CD4-positive, alpha-beta T cell treated with Interferon alpha-2 for 1 hour (primary cell): ENCODE measurements around the gene TEX48.
A peak's percentile ranks its signal among the peaks of the same experiment; 100 is the strongest.

Source experiments
- DNase-seq, 2 donors: peaks; one replicate each; pipeline ENCODE4 v3.0.0-alpha.2; 2020 to 2022

TEX48 gene

GRCh38 chr9:114681594-114682332, at the start of gene TEX48:
TEX48 (minus strand) TSS chr9:114682192; CDS start chr9:114671723, 10,469 bp downstream.
- peak; percentile 77 to 85 for DNase-seq

DNA sequence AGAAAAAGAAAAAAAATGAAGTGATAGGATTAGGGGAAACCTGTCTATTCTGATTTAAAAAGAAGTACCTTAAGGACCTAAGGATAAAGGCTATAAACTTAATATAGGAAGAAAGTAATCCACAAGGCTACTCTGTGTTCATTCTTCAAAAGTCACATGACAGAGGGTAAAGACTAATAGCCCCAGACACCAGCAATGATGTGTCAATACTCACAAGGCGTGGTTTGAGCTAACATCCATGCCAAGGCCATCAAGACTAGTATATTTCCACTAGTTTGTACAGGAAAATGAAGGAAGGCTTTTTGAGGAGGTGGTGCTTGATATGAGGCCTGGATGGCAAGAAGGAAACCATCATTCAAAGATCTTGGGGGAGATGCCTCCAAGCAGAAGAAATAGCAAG, 49.7 kb upstream of the TEX48 start:
- no peak for DNase-seq

DNA sequence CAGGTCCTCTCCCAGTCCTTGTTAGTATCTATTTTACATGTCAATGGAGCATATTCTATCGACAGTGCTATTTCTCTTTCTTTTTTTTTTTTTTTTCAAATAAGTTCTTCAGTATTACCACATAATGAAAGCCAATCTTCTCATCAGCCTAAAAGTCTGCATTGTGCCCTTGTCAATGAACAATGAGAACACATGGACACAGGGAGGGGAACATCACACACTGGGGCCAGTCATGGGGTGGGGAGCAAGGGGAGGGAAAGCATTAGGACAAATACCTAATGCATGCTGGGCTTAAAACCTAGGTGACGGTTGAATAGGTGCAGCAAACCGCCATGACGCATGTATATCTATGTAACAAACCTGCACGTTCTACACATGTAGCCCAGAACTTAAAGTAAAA, 47.7 kb upstream of the TEX48 start:
- DNase-seq = no peak

GRCh38 chr9:114725930-114726329, 43.9 kb upstream of the TEX48 start:
- DNase-seq = no peak

- no peak for DNase-seq
These were observed 42.8 kb upstream of the TEX48 start for GRCh38 chr9:114724744-114725143.

- no peak for DNase-seq
These were observed 41.9 kb upstream of the TEX48 start for GRCh38 chr9:114723931-114724330.

DNA sequence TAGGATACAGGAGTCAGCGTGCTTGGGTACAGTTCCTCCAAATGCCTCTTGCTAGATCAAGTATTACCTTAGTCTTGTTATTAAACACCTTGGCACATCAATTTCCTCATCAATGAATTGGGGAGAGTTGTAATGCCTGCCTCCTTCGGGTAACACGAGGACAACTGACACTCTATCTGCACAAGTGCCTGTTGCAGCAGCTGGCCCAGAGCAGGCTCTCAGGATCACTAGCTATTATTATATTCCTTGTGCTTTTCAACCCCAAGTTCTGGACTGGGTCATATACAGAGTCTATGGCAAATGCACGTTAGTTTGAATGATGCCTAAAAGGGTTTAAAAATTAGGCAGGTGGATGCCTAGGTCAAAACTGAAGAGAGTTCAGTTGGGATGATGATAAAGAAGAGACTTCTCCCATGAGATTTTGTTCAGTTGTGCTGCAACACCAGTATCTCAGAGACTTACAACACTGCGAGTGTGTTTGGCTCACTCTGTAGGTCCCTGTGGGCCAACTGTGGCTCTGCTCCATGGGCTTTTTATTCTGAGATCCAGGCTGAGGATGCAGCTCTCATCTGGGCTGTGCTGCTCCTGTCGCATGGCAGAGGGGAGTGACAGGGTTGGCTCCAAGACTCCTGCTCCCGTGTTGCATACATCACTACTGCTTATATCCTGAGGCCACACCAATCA, 41.1 kb upstream of the TEX48 start:
- DNase-seq = no peak

DNA sequence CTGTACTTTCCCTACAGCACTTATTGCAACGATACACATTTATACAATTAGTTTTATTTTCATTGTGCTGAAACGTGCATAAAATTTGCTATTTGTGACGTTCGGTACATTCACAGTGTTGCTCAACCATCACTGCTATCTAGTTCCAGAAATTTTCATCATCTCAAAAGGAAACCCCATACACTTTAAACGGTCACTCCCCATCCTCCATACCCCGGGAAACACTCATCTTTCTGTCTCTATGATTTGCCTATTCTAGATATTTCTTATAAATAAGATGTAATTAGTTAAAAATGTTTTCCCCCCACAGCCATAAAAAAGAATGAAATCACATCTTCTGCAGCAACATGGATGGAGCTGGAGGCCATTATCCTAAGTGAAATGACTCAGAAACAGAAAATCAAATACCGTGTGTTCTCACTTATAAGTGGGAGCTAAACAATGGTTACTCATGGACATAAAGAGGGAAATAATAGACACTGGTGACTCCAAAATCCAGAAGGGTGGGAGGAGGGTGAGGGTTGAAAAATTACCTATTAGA, 40.2 kb upstream of the TEX48 start:
- no peak for DNase-seq

DNA sequence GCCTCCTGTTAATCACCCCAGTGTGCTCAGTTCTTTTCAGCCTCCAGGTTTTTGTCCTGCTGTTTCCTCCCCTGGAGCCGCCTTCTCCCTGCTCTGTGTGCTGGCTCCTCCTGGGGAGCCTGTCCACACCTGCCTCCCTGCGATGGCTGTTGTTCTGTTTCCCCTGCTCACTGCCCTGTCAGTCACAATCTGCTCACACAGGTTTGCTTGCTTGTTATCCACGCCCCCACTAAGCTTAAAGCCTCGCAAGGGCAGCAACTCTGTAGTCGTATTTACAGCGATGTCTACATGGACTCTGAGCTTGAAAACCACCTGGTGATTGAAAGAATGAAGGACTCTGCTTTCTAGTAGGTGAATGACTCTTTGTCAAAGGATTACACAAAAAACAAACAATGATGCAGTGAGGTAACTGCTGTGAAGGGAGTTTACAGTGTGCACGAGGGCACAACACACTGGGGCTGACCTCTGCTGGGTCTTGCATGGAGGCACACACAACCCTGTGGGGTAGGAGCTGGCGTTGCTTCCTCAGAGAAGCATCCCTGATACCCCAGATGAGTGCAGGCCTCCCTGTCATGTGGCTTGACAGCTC, 39.6 kb upstream of the TEX48 start:
- DNase-seq = no peak

DNA sequence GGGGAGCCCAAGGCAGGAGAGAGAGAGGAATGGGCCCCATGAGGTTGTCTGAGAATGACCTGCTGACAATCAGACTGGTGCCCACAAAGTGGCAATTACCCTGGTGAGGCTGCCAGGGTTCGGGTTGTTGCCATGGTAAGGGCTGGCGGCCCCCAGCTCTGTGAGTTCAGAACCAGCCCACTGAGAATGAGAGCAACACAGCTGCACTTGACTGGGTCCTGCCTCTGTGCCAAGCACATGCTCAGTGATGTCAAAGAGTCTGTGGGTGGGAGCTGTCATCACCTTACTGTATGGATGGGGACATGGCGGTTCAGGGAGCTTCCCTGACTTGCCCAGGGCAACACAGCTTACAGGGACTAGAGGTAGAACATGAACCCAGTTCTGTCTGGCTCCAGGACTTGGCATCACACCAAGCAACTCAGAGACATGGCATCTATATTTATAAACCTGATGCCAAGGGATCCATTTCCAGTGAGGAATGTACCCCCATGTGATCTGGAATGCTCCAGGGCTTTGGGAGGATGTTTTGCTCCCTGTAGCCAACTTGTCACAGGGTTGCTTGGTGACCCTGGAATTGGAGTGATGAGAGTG, 38.2 kb upstream of the TEX48 start:
- no peak for DNase-seq

DNA sequence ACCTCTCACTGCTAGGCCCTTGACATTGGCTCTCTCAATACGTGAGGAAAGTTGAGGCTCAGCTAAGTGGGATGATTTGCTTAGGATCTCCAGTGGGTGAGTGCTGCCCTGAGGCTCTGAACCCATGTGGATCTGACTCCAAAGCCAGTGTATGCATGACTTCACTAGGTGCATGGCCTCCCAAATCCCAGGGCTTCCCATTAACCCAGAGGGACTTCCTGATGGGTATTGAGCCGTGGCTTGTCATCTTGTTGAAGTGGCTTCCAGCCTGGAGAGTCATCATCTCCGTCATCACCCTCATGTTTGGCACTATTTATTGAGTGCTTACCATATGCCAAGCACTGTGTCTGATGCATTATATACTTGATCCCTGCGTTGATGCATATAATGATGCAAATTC, 37.3 kb upstream of the TEX48 start:
- no peak for DNase-seq

GRCh38 chr9:114718801-114719221, 36.8 kb upstream of the TEX48 start:
- DNase-seq = peak; percentile 70 to 88

DNA sequence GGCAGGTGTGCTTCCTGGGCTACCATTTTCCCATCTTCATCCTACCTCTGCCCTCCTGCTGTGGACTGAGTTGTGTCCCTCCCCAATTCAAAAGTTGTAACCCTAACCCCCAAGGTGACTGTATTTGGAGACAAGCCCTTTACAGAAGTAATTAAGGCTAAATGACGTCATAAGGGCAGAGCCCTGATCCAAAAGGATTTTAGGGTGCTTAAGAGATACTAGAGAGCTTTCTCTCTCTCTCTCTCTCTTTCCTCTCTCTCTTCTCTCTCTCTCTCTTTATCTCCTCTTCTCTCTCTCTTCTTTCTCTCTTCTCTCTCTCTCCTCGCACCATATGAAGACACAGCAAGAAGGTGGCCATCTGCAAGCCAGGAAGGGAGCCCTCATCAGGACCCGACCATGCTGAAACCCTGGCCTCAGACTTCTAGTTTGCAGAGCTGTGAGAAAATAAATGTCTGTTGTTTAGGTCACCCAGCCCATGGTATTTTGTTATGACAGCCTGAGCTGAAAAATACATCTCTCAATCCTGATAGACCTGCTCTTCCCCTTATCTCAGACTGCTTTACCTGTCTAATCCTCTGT, 36.0 kb upstream of the TEX48 start:
- DNase-seq = no peak

DNA sequence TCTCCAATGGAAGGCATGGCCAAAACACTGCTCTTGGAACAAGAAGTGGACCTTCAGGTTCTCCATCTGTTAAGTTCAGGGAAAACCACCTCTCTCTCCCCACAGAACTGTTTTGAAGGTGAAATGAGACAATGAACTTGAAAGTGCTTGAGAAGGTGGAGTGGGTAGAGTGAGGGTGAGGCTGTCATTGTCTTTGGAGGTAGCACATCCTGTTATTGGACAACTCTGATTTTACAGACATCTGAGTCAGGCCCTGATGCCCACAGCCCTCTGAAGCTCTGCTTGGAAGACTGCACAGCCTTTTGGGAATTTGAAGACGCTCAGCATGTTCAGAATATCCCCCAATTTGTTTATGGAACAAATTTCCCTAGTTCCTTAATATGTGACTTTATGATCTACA, 27.6 kb upstream of the TEX48 start:
- no peak for DNase-seq

DNA sequence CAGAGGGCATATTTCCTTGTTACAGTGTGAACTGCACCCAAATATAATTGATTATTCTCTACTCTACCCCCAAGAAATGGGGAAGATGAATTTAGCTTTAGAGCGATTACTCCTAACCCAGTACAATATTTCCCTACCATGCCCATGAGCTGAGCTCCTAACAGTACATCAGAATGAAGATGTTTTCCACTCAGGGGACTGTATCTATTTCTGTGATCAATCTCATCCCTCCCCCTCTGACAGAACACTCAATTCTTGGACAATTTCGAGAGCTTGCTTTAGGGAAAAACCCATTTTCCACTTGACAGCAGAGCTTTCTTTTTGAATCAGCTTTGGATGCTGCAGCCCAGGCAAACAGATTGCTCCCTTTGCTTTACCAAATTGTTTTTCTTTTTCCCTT, 24.7 kb upstream of the TEX48 start:
- DNase-seq = no peak

DNA sequence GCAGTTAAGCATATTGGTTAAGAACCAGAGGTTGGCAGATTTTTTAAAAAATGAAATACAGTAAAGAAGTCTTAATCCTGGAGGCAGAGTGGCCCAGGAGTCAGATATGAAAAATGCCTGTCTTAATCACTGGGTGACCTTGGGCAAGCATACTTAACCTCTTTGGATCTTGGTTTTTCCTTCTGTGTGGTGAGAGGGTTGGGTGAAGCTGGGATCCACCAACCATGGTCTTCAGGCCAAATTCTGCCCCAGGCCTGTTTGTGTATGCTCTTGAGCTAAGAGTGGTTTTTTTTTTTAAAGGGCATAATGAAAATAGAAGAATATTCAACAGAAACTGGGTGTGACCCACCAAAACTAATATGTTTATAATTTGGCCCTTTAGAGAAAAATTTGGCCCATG, 20.0 kb upstream of the TEX48 start:
- DNase-seq = no peak

GRCh38 chr9:114697951-114698351, 16.0 kb upstream of the TEX48 start:
- no peak for DNase-seq

GRCh38 chr9:114696814-114697544, 15.0 kb upstream of the TEX48 start:
- DNase-seq = peak; percentile 11 to 46

GRCh38 chr9:114695948-114696347, 14.0 kb upstream of the TEX48 start:
- DNase-seq = no peak

DNA sequence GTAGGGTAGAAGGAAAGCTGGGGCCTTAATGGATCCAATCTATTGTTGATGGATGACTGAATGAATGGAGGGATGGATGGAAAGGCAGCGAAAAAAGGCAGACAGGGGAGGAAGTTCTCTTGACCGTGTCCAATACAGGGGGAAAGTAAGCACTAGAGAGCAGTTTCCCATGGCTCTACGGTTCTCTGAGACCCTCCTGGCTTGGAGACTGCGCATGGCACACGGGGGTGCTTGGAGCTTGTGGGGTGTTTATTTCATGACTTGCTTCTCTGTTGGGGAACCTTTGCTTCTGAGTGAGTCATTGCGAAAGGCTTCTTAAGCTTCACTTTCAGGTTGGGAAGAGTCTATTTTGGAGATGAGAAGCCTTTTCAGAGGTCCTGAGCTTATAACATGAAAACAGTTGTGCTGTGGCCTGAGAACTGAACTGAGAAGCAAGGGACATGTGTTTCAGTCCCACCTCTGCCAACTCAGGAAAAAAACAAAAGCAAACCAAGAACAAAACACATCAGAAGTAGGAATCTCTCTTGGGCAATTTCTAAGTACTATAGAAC, 12.8 kb upstream of the TEX48 start:
- no peak for DNase-seq

- no peak for DNase-seq
These were observed 12.2 kb upstream of the TEX48 start for GRCh38 chr9:114694146-114694545.

DNA sequence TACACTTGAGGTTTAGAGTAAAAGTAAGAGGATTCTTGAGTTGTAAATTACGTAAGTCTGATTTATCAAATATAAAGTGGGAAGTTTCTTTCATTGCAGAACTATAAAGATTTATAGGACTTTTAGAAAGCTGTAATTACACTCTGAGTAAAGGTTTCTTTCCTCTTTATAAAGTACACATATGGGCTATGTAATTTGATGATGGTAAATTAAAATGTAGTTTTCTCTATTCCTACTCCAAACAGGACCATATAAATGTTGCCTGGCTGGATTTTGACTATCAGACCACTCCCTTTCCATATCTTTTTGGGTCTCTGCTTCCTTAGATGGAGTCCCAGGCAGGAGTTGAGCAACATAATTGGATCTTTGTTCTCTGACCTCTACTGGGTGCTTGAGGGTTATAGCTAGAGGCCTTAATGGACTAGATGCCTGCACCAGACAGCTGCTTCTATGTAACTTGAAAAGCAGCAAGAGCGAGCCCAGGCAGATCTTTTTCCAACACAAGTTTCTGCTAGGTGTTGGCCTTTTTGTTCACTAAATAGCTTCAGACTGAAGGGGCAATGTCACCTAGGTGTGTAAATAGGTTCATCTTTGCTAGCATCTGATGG, 11.4 kb upstream of the TEX48 start:
- no peak for DNase-seq
